HCT116 (cell line): ENCODE results near the gene FNBP1L. TPM values are rescaled to one million over a fixed set of nuclear protein-coding genes. Genes with fewer than 3 reads are reported as not detected.

Experiments
- ATAC-seq: fragments of 200-7000 bp; cut with Tn5 transposase; 2 replicates; pipeline ENCODE4 v1.9.1; 2020; ENCODE audit warnings: mild to moderate bottlenecking, moderate library complexity
- BruUV-seq: library from RNA; stranded (reverse); fragments of 400-500 nt; replicated peaks from 2 replicates; lab custom pipeline; 2021; lab: Mats Ljungman, UMichigan
- CTCF ChIA-PET: fragments of 300-600 bp; sonication (Branson Sonifier 250); formaldehyde crosslinking; loops from one replicate; lab custom pipeline; 2021; ENCODE audit warnings: antibody characterized with exemption; lab: Charles Lee
- POLR2A ChIA-PET: fragments of 300-600, 350-600 bp; sonication (Branson Sonifier 250); formaldehyde crosslinking; loops from one replicate; lab custom pipeline; 2021; ENCODE audit warnings: antibody characterized with exemption; lab: Charles Lee
- RAD21 ChIA-PET, 2 experiments: fragments of 300-600 bp; sonication (Branson Sonifier 250); formaldehyde crosslinking; loops; one replicate each; lab custom pipeline; 2023; ENCODE audit warnings: low total read pairs in 2 of 2; ENCODE audit not compliant: uncharacterized antibody in 2 of 2, unreplicated experiment in 2 of 2, low non-redundant PET in 1 of 2; lab: Charles Lee
- DNase-seq: peaks from one replicate; pipeline ENCODE4 v3.0.0-alpha.2; 2010; ENCODE audit warnings: low read depth, low spot score
- H2AFZ ChIP-seq: fragments of 200-600 bp; shearing (Covaris generic), sonication (generic); 2 replicates; pipeline ENCODE4 v1.6.1; 2017; ENCODE audit warnings: low read depth, mixed run types, mixed read lengths, antibody characterized with exemption, low read length; ENCODE audit not compliant: poor library complexity, severe bottlenecking
- H3K27ac ChIP-seq: 2 replicates; pipeline ENCODE4 v1.5.1; 2012; ENCODE audit warnings: low read depth, low read length
- H3K27me3 ChIP-seq: fragments of 200-600 bp; sonication (generic); 2 replicates; pipeline ENCODE4 v1.6.1; 2016; ENCODE audit warnings: mixed run types, low read length, mixed read lengths; ENCODE audit not compliant: insufficient read depth
- H3K36me3 ChIP-seq, 2 experiments: fragments of 200-500 bp in 1 of 2; fragments of 200-600 bp in 1 of 2; sonication (Bioruptor generic) in 1 of 2; sonication (generic) in 1 of 2; 2 replicates each; pipeline versions ENCODE4 v1.5.1 to v1.6.1; 2014 to 2016; ENCODE audit warnings: low read length in 2 of 2, inconsistent platforms in 1 of 2, mixed read lengths in 1 of 2, mixed run types in 1 of 2; ENCODE audit not compliant: insufficient read depth in 2 of 2, control insufficient read depth in 1 of 2
- H3K4me1 ChIP-seq, 2 experiments: fragments of 200-600 bp in 1 of 2; sonication (generic) in 1 of 2; 2 replicates each; pipeline versions ENCODE4 v1.5.1 to v1.6.1; 2012 to 2017; ENCODE audit warnings: low read length in 2 of 2, inconsistent platforms in 1 of 2, mild to moderate bottlenecking in 1 of 2, mixed read lengths in 1 of 2, mixed run types in 1 of 2, moderate library complexity in 1 of 2; ENCODE audit not compliant: insufficient read depth in 2 of 2, control insufficient read depth in 1 of 2
- H3K4me2 ChIP-seq: fragments of 200-600 bp; sonication (generic); 2 replicates; pipeline ENCODE4 v1.6.1; 2017; ENCODE audit warnings: mixed run types, low read length, mixed read lengths
- H3K4me3 ChIP-seq, 2 experiments: fragments of 200-600 bp in 1 of 2; sonication (generic) in 1 of 2; replicated peaks in 1 of 2; 2 replicates each; pipeline ENCODE4 v1.5.1; 2011 to 2016; ENCODE audit warnings: low read length in 2 of 2, control low read depth in 1 of 2, low read depth in 1 of 2, mild to moderate bottlenecking in 1 of 2, mixed read lengths in 1 of 2, mixed run types in 1 of 2
- H3K79me2 ChIP-seq: fragments of 200-600 bp; sonication (generic); 2 replicates; pipeline ENCODE4 v1.6.1; 2017; ENCODE audit warnings: mild to moderate bottlenecking, mixed run types, low read length, moderate library complexity, mixed read lengths; ENCODE audit not compliant: insufficient read depth
- H3K9ac ChIP-seq: fragments of 200-600 bp; sonication (generic); 2 replicates; pipeline ENCODE4 v1.6.1; 2016; ENCODE audit warnings: low read length, mixed read lengths
- H3K9me2 ChIP-seq: fragments of 200-600 bp; sonication (generic), shearing (Covaris generic); 2 replicates; pipeline ENCODE4 v1.6.1; 2017; ENCODE audit warnings: mixed run types, mild to moderate bottlenecking, moderate library complexity; ENCODE audit not compliant: insufficient read depth
- H3K9me3 ChIP-seq, 2 experiments: fragments of 200-500 bp in 1 of 2; fragments of 200-600 bp in 1 of 2; sonication (Bioruptor generic) in 1 of 2; sonication (generic) in 1 of 2; 2 replicates each; pipeline ENCODE4 v1.6.1; 2014 to 2017; ENCODE audit warnings: low read length in 2 of 2, mixed read lengths in 2 of 2, inconsistent platforms in 1 of 2, low read depth in 1 of 2, mild to moderate bottlenecking in 1 of 2, mixed run types in 1 of 2, moderate library complexity in 1 of 2; ENCODE audit not compliant: control insufficient read depth in 1 of 2, insufficient read depth in 1 of 2
- H4K20me1 ChIP-seq: fragments of 200-600 bp; sonication (generic), shearing (Covaris generic); 2 replicates; pipeline ENCODE4 v1.6.1; 2017; ENCODE audit warnings: mixed run types, mild to moderate bottlenecking, moderate library complexity; ENCODE audit not compliant: insufficient read depth
- ATF3 ChIP-seq: IDR thresholded peaks from 2 replicates; pipeline ENCODE4 v1.6.1; 2012
- CEBPB ChIP-seq: IDR thresholded peaks from 2 replicates; pipeline ENCODE4 v1.6.1; 2012; ENCODE audit warnings: low read depth
- ELF1 ChIP-seq: IDR thresholded peaks from 2 replicates; pipeline ENCODE4 v1.6.1; 2012; ENCODE audit warnings: low read depth, borderline replicate concordance
- EZH2 ChIP-seq: fragments of 200-600 bp; sonication (generic); IDR thresholded peaks from 2 replicates; pipeline ENCODE4 v1.6.1; 2017; ENCODE audit warnings: antibody characterized with exemption, mixed run types
- REST ChIP-seq: IDR thresholded peaks from 2 replicates; pipeline ENCODE4 v1.6.1; 2012; ENCODE audit warnings: low read depth
- SRF ChIP-seq: IDR thresholded peaks from 2 replicates; pipeline ENCODE4 v1.6.1; 2012; ENCODE audit warnings: low read depth
- ZNF274 ChIP-seq: fragments of 200-500 bp; sonication (Bioruptor generic); IDR thresholded peaks from 2 replicates; pipeline ENCODE4 v1.6.1; 2014; ENCODE audit warnings: mild to moderate bottlenecking, low read depth, low read length, inconsistent platforms
- intact Hi-C: fragments of 100-400 bp; cut with micrococcal nuclease; formaldehyde crosslinking; loops from 2 replicates; pipeline ENCODE4 v1.10.0; 2022
- total RNA-seq: library from RNA; stranded (reverse); gene quantifications from one replicate; pipeline ENCODE4 v1.2.1, GENCODE V29; 2021; ENCODE audit not compliant: unreplicated experiment

The FNBP1L gene
- total RNA-seq, 1 experiment from 2014 or later, result 26.1 TPM

GRCh38 chr1:93499533-93499932, 51.6 kb downstream of the FNBP1L start:
- Histone ChIP-seq H3K79me2 (peaks cover 19% of the 10 kb centered on the region), H3K27me3 (no peaks in the 10 kb centered on the region), H3K9me2 (no peaks in the 10 kb centered on the region), H3K9ac (no peak overlapping the region), H3K4me1 (no peaks in the 10 kb centered on the region), H3K27ac (no peak overlapping the region), H4K20me1 (peaks cover 2% of the 10 kb centered on the region; the same call in 1 of the 2 replicates), H3K9me3 (no peaks in the 10 kb centered on the region), H3K4me2 (no peak overlapping the region), H3K36me3 (no peaks in the 10 kb centered on the region), H2AFZ (no peak overlapping the region), H3K4me3 (no peak overlapping the region)
- CTCF ChIA-PET, result no interaction called here
- TF ChIP-seq REST, result no peak
- TF ChIP-seq ZNF274, result no peak
- TF ChIP-seq ATF3, result no peak
- TF ChIP-seq ELF1, result no peak
- no peak for TF ChIP-seq EZH2
- TF ChIP-seq CEBPB, result no peak
- TF ChIP-seq SRF, result no peak
- BruUV-seq, result no TSS peak
- RAD21 ChIA-PET, result no interaction called here
- DNase-seq, result no peak
- ATAC-seq, result no peak
- POLR2A ChIA-PET, result no interaction called here
- intact Hi-C loops, result no loop called here
